Osteoblast (primary cell): Measurements from ENCODE around the gene PAX6. TPM values are rescaled to one million over a fixed set of nuclear protein-coding genes. Genes with fewer than 3 reads are reported as not detected.

ENCODE experiments used
- DNase-seq: peaks from one replicate; pipeline ENCODE4 v3.0.0; 2011; ENCODE audit warnings: low spot score, mixed read lengths; ENCODE audit not compliant: insufficient read length; ENCODE audit errors: missing footprints
- H2AFZ ChIP-seq: 2 replicates; pipeline ENCODE4 v1.6.0; 2011; ENCODE audit warnings: mild to moderate bottlenecking, low read length
- H3K27ac ChIP-seq: 2 replicates; pipeline ENCODE4 v1.5.1; 2011; ENCODE audit warnings: mild to moderate bottlenecking, low read depth, low read length, moderate library complexity
- H3K27me3 ChIP-seq: 2 replicates; pipeline ENCODE4 v1.6.0; 2012; ENCODE audit warnings: mild to moderate bottlenecking, control low read depth, inconsistent platforms, low read length, moderate library complexity; ENCODE audit not compliant: insufficient read depth
- H3K36me3 ChIP-seq: 2 replicates; pipeline ENCODE4 v1.5.1; 2011; ENCODE audit warnings: mild to moderate bottlenecking, low read length, control low read depth, moderate library complexity; ENCODE audit not compliant: insufficient read depth
- H3K4me1 ChIP-seq: 2 replicates; pipeline ENCODE4 v1.5.1; 2011; ENCODE audit warnings: mild to moderate bottlenecking, low read length, control low read depth, moderate library complexity; ENCODE audit not compliant: insufficient read depth
- H3K4me2 ChIP-seq: 2 replicates; pipeline ENCODE4 v1.6.0; 2011; ENCODE audit warnings: mild to moderate bottlenecking, low read length; ENCODE audit not compliant: insufficient read depth
- H3K4me3 ChIP-seq: fragments of 200-600 bp; sonication (generic); 3 replicates; pipeline ENCODE4 v1.5.1; 2012; ENCODE audit warnings: mild to moderate bottlenecking, low read length, inconsistent platforms; ENCODE audit not compliant: insufficient read depth
- H3K79me2 ChIP-seq: 2 replicates; pipeline ENCODE4 v1.6.0; 2012; ENCODE audit warnings: mild to moderate bottlenecking, low read length, control low read depth, inconsistent platforms; ENCODE audit not compliant: insufficient read depth
- H3K9me3 ChIP-seq: 2 replicates; pipeline ENCODE4 v1.5.1; 2011; ENCODE audit warnings: low read depth, low read length, control low read depth
- H4K20me1 ChIP-seq: 2 replicates; pipeline ENCODE4 v1.6.0; 2012; ENCODE audit warnings: mild to moderate bottlenecking, low read length, control low read depth; ENCODE audit not compliant: insufficient read depth
- CTCF ChIP-seq: IDR thresholded peaks from 2 replicates; pipeline ENCODE4 v1.5.1; 2011; ENCODE audit warnings: mild to moderate bottlenecking, low read depth, low read length, moderate library complexity; ENCODE audit errors: extremely low read depth
- total RNA-seq: library from RNA; depleted of rRNA; stranded (reverse); fragments of >200 nt; gene quantifications from 2 replicates; pipeline ENCODE4 v1.2.3, GENCODE V29; 2012

Gene PAX6
- total RNA-seq, 1 donor, result 0.36 TPM

- Histone ChIP-seq H3K27me3 (peaks cover 99% of the 10 kb centered on the region), H3K4me3 (no peak overlapping the region), H3K4me2 (no peak overlapping the region), H2AFZ (no peak overlapping the region), H4K20me1 (peaks cover 3% of the 10 kb centered on the region), H3K27ac (no peak overlapping the region), H3K36me3 (no peaks in the 10 kb centered on the region), H3K79me2 (no peaks in the 10 kb centered on the region), H3K9me3 (no peaks in the 10 kb centered on the region), H3K4me1 (peaks cover 7% of the 10 kb centered on the region)
- no peak for TF ChIP-seq CTCF
- DNase-seq, result peak; percentile 89
Measured at GRCh38 chr11:31803813-31804311, 7.3 kb downstream of the PAX6 start.

GRCh38 chr11:31802990-31803812 is 7.9 kb downstream of the PAX6 start:
- H3K4me3 ChIP-seq, result no peak overlapping the region
- TF ChIP-seq CTCF, result no peak
- H3K27ac ChIP-seq, result no peak overlapping the region
- H3K36me3 ChIP-seq, result no peaks in the 10 kb centered on the region
- H3K27me3 ChIP-seq, result peaks cover 99% of the 10 kb centered on the region
- H3K4me1 ChIP-seq, result peaks cover 12% of the 10 kb centered on the region
- no peaks in the 10 kb centered on the region for H3K9me3 ChIP-seq
- no peak overlapping the region for H2AFZ ChIP-seq
- DNase-seq, result peak; percentile 85
- H3K79me2 ChIP-seq, result no peaks in the 10 kb centered on the region
- H3K4me2 ChIP-seq, result no peak overlapping the region
- peaks cover 3% of the 10 kb centered on the region for H4K20me1 ChIP-seq

GRCh38 chr11:31802609-31802989 is 8.5 kb downstream of the PAX6 start:
- Histone ChIP-seq H3K4me2 (no peak overlapping the region), H3K4me3 (no peak overlapping the region), H3K9me3 (no peaks in the 10 kb centered on the region), H3K79me2 (no peaks in the 10 kb centered on the region), H3K27me3 (peaks cover 99% of the 10 kb centered on the region), H3K36me3 (no peaks in the 10 kb centered on the region), H3K4me1 (peaks cover 12% of the 10 kb centered on the region), H3K27ac (no peak overlapping the region), H4K20me1 (peaks cover 3% of the 10 kb centered on the region), H2AFZ (no peak overlapping the region)
- DNase-seq, result peak; percentile 74
- no peak for TF ChIP-seq CTCF

GRCh38 chr11:31802000-31802551 is 9.0 kb downstream of the PAX6 start:
- no peak overlapping the region for H2AFZ ChIP-seq
- peaks cover 99% of the 10 kb centered on the region for H3K27me3 ChIP-seq
- DNase-seq, result peak; percentile 80
- H3K79me2 ChIP-seq, result no peaks in the 10 kb centered on the region
- no peak overlapping the region for H3K4me2 ChIP-seq
- H3K36me3 ChIP-seq, result no peaks in the 10 kb centered on the region
- no peak overlapping the region for H3K4me3 ChIP-seq
- no peak overlapping the region for H3K27ac ChIP-seq
- H4K20me1 ChIP-seq, result peaks cover 3% of the 10 kb centered on the region
- H3K4me1 ChIP-seq, result peaks cover 12% of the 10 kb centered on the region
- no peak for TF ChIP-seq CTCF
- no peaks in the 10 kb centered on the region for H3K9me3 ChIP-seq
